ENCODE measurements around the gene TPTE2.
"Not testable (repeated sequence)": the region's sequence is repeated elsewhere in the genome, so short reads cannot be mapped to it uniquely, and the experiment has no call there.

TPTE2 gene

DNA sequence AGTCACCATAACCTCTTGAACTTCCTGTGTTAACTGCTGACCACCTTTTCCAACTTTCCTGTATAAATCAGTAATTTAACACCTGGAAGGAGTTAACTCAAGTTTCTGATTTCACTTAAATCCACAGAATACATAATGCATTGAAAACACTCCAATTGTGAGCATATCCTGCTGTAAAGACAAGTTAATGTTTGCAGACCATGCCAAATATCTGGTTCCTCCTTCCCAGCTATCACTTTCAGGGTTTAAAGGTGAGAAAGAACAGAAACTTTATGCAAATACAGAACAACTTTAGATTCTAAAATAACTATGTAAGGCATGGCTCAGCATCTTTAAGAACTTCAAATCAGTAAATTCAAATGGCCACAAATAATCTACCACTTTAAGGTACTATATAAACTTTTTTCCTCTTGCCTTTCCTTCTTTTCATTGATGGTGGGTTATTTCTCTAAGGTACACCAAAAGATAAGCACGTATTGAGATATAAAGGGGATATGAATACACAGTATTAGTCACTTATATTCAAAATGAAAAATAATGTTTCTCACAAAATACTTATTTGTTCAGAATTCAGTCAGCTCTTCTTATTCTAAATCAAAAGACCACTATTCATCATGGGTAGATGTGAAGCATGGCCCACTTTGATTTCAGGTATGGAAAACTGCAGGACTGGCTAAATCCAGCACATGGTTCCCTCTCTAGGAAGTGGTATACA lies 6.6 kb upstream of the TPTE2 start:
- no peak for DNase-seq

DNA sequence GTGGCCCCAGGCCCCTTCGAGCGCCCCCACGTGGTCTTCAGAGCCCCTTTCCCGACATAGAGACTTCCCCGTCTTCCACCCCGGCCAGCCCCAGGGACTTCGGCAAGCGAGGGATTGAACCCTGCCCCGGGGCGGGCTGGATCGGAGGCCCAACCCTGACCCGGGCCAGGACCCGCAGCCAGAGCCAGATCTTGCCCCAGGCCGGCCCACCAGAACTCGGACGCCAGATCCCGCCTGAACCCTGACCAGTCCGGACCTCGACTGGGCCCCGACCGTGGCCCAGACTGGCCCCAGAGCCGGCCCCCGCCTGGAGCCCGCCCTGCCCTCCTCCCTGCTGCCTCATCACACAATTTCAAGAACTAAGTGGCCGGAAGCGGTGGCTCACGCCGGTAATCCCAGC lies 253 bp upstream of the TPTE2 start:
- DNase-seq = no peak

DNA sequence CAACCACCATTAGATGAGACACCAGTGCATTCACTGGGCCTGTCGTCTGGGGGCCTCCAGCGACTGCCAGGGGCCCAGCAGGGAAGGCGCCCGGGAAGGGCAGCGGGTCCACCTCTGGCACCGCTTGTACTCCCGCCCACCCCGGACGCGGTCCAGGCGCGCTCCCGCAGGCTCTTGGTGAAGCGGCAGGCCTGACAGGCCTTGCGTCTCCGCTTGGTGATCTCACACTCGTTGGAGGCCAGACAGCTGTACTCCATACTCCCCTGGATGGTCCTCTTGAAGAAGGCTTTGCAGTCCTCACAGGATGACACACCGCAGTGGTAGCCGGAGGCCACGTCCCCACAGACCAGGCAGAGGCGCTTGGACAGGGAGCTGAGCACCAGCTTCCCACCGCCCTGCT lies 660 bp downstream of the TPTE2 start:
- DNase-seq = not testable (repeated sequence)

DNA sequence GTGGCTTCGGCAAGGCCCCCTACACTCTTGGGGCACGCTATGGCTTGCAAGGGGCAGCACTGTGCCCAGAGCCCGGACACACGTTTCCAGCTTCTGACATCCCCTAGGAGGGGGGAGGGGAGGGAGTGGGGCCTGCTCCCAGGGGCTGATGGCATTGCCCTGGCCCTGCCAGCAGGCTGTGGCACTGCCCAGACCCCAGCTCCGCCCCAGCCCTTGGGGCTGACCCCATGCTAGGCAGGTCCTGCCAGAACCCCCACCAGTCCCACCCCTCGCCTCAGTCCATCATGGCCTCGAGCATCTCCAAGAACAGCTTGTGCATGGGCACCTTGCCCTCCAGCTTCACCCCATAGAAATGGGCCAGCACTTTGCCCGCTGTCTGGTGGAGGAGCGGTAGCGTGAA lies 1.6 kb downstream of the TPTE2 start:
- DNase-seq = not testable (repeated sequence)

DNA sequence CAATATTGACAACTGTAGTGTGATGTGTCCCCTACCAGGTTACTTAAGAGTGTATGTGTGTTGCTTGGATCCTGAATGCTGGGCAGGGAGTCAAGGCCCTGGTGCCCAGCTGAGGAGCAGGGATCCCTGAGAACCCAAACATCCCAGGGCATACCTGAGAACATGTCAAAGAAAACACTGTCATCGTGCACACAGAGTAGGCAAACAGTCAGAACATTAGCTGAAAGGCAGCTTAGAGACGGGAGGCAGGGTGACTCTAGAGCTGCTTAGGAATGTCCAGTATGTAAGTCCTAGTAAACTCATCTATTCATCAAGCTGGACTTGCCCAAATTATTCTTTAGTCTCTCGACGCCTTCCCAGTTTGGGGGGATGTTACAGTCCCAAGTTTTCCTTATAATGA lies 4.0 kb downstream of the TPTE2 start:
- not testable (repeated sequence) for DNase-seq

DNA sequence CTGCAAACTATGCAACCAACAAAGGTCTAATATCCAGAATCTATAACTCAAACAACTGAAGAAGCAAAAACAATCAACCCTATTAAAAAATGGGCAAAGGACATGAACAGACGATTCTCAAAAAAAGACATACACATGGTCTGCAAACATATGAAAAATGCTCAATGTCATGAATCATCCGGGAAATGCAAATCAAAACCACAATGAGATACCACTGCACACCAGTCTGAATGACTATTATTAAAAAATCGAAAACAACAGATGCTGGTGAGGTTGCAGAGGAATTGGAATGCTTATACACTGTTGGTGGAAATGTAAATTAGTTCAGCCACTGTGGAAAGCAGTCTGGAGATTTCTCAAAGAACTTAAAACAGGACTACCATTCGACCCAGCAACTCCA lies 12.1 kb downstream of the TPTE2 start:
- DNase-seq = not testable (repeated sequence)

DNA sequence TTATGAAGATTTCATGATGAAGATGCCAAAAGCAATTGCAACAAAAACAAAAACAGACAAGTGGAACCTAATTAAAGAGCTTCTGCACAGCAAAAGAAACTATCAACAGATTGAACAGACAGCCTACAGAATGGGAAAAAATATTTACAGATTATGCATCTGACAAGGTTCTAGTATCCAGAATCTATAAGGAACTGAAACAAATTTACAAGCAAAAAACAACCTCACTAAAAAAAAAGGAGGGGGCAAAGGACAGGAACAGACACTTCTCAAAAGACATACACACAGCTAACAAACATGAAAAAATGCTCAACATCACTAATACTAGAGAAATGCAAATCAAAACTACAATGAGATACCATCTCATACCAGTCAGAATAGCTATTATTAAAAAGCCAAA lies 35.7 kb downstream of the TPTE2 start:
- DNase-seq = not testable (repeated sequence)

DNA sequence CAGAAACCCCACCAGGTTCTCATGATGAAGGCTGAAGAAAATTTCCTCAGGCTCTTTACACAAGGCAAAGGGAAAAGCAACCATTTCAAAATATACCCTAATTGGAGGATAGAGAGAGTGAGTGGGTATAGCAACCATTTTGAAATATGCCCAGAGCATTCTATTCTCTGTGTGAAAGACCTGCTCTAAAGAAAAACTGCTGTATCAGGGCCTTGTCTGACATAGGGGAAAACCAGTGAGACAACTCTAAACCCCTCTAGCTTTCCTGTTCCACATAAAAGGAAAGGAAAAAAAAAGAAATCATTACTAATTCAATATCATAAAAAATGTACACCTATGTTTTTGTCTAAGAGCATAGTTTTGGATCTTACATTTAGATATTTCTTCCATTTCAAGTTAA lies 42.3 kb downstream of the TPTE2 start:
- DNase-seq = no peak

DNA sequence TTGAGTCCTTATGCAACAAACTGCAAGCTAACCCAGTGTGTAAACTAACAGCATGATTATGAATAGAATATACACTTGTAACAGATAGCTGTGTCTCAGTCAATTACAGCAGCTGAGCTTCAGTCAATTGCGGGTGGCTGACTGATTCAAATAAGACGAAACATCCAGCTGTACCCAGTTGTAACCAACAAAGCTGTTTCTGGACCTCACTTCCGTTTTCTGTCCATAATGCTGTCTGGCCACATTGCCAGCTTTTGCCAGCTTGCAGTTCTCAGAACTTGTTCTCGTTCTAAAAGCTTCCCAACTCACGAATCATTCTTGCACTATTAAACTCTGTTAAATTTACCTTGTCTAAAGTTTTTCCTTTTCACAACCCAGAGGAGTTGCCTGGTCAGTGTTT lies 53.7 kb downstream of the TPTE2 start:
- not testable (repeated sequence) for DNase-seq

DNA sequence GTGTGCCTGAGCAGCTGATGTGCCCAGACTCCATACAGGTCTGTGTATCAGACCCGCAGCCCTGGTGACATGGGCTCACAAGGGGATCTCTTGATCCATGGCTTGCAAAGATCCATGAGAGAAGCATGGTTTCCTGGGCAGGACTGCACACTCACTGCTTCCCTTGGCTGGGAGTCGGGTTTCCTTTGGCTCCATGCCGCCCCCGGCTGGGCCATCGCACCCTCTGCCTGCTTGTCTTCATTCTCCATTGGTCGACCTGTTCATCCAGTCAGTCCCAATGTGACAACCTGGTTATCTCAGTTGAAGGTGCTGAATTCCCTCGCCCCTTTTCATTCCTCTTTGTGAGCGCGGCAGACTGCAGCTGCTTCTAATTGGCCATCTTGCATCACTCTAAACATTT lies 101.2 kb downstream of the TPTE2 start:
- DNase-seq = not testable (repeated sequence)

DNA sequence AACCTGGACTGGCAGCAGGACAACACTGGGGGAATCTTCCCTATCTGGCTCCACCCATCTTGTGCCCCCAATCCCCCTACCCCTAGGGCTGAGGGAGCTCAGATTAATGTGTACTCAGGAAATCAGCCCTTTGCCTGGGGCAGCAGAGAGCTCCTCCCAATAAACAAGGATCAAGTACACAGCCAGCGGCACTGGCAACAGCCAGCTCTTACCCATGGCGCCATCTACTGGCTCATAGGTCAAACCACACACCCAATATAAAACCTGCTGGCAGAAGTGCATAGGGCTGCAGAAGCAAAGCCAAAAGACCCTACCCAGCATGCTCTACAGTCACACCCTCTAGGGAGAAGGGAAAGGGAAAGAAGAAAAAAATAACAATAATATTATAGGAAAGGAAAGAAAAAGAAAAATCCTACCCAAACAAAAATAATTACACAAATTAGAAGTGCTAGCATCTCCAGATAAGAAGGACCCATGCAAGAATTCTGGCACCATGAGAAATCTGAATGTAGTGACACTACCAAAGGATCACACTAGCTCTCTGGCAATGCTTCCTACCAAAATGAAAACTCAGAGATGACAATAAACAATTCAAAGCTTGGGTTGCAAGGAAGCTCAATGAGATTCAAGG lies 122.2 kb downstream of the TPTE2 start:
- not testable (repeated sequence) for DNase-seq

DNA sequence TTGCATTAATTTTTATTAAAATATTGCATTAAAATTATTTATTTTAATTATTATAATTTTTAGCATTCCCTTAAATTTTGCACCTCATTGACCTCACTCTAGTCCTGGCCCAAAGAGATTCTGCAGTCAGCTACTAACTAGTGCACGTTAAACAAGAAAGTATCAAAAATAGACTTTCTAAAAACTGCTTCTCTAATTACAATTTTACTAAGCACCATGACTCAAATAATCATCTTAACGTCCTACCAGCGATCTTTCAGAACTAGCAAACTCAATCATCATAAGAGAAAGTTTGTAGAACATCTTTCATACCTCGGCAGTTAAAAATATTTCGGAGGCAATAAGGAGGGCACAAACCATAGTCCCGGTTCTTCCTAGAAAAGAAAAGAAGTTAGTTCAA lies 123.6 kb downstream of the TPTE2 start:
- not testable (repeated sequence) for DNase-seq

DNA sequence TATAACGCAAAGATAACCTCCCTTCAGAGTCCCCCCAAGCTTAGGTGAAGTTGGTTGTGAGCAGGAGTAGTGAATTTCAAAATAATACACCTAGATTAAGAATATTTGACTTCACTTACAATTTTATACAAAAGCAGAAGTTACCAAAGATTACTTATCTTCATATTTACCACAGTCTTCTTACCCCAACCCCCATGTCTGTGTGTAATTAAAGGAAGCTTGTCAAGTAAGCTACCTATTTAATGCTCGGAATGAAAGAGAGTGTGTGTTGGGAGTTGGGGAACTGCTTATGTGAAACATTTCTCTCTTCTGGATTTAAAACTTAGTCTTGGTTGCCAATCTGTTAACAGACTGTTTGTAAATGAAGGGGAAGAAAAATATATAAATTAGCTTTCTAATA lies 139.1 kb downstream of the TPTE2 start:
- DNase-seq = not testable (repeated sequence)

DNA sequence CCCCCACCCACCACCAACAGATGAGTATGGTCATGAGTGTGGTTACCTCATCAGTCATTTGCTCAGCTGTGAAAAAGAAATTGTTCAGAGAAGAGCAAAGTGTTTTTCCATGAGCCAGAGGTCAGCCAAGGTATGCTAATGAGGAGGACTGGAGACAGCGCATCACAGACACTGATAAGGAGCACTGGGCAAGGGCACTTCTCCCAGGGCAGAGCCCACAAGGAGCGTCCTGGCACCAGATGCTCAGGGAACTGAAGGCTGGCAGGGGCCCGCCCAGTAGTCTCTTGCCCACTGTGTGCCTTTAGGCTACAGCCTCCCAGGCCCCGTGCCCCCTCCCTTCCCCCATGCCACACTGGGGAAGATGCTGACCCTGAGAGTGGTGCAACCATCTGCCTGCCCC lies 148.8 kb downstream of the TPTE2 start:
- not testable (repeated sequence) for DNase-seq

DNA sequence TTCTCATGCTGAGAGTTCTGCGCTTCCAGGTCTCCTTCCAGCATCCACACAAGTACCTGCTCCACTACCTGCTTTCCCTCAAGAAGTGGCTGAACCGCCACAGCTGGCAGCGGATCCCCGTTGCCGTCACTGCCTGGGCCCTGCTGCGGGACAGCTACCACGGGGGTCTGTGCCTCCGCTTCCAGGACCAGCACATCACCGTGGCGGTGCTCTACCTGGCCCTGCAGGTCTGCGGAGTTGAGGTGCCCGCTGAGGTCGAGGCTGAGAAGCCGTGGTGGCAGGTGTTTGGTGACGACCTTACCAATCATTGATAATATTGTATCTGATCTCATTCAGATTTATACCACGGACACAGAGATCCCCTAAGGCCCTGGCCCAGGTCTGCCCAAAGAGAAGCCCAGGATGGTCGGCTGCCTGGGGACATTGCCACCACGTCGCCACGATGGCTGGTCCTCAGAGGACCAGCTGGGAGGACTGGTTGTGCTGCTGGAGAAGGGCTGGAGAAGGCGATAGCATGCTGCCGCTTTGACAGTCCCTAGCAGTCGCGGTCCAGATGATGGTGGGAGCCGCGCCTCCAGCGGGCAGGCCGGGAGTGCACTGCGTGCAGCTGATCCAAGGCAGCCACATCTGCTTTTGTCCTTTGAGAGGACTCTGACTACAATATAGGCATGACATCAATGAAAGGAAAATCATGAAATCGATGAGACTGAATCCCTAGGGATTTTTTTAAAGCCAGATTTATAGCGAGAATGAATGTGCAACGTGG lies 178.4 kb downstream of the TPTE2 start:
- DNase-seq = not testable (repeated sequence)

DNA sequence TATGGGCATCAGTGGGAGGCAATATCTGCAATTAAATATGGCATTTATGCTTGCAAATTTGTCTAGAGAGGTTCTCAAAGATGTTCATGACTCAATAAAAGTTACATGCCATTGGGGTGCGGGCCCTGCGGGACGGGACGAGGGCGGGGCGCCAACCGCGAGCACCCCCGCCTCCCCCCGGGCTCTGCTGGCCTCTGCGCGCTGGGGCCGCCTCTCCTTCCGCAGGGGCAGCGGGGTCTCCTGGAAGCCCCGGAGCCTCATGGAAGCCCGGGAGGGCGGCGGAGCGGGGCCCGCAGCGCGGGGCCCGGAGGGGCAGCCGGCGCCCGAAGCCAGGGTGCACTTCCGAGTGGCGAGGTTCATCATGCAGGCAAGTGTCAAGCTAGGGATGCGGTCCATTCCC lies 179.2 kb downstream of the TPTE2 start:
- DNase-seq = no peak
